Neural cell (in vitro differentiated cells): Measurements from ENCODE around the gene MAN2C1. TPM values are rescaled to one million over a fixed set of nuclear protein-coding genes. Genes with fewer than 3 reads are reported as not detected.
"Not testable (repeated sequence)": the region's sequence is repeated elsewhere in the genome, so short reads cannot be mapped to it uniquely, and the experiment has no call there.

ENCODE experiments used
- H2AFZ ChIP-seq: fragments of 200-600, 300-800 bp; sonication (generic), shearing (Covaris generic); 2 replicates; pipeline ENCODE4 v1.6.0; 2014; ENCODE audit warnings: low read depth, mild to moderate bottlenecking, antibody characterized with exemption, low read length, moderate library complexity
- H3F3A ChIP-seq: fragments of 200-600 bp; shearing (Covaris generic); 2 replicates; pipeline ENCODE4 v1.6.1; 2016; ENCODE audit warnings: mild to moderate bottlenecking, moderate library complexity, mixed read lengths, antibody characterized with exemption, low read length; ENCODE audit not compliant: insufficient read depth, poor library complexity, severe bottlenecking
- H3K27ac ChIP-seq: fragments of 200-600, 300-800 bp; sonication (generic), shearing (Covaris generic); 2 replicates; pipeline ENCODE4 v1.5.1; 2014; ENCODE audit warnings: mild to moderate bottlenecking, low read length, moderate library complexity
- H3K27me3 ChIP-seq: fragments of 300-800, 200-600 bp; sonication (generic), shearing (Covaris generic); 2 replicates; pipeline ENCODE4 v1.6.0; 2014; ENCODE audit warnings: mild to moderate bottlenecking, low read depth, low read length, moderate library complexity; ENCODE audit not compliant: insufficient read depth
- H3K36me3 ChIP-seq: fragments of 300-800, 200-600 bp; sonication (generic), shearing (Covaris generic); 2 replicates; pipeline ENCODE4 v1.5.1; 2014; ENCODE audit warnings: mild to moderate bottlenecking, antibody characterized with exemption, low read length, moderate library complexity; ENCODE audit not compliant: insufficient read depth
- H3K4me2 ChIP-seq: fragments of 300-800, 200-600 bp; sonication (generic), shearing (Covaris generic); 2 replicates; pipeline ENCODE4 v1.6.0; 2014; ENCODE audit warnings: mild to moderate bottlenecking, low read length
- H3K4me3 ChIP-seq: fragments of 300-800, 200-600 bp; sonication (generic), shearing (Covaris generic); 2 replicates; pipeline ENCODE4 v1.5.1; 2014; ENCODE audit warnings: mild to moderate bottlenecking, low read length, moderate library complexity
- H3K79me2 ChIP-seq: fragments of 200-600 bp; shearing (Covaris generic); replicated peaks from 2 replicates; pipeline ENCODE4 v1.6.0; 2014; ENCODE audit warnings: mild to moderate bottlenecking, low read length, moderate library complexity; ENCODE audit not compliant: insufficient read depth
- H3K9ac ChIP-seq: fragments of 300-800, 200-600 bp; sonication (generic), shearing (Covaris generic); 2 replicates; pipeline ENCODE4 v1.6.1; 2016; ENCODE audit warnings: mild to moderate bottlenecking, low read length, mixed read lengths
- H3K9me2 ChIP-seq: fragments of 200-600 bp; shearing (Covaris generic); 2 replicates; pipeline ENCODE4 v1.6.1; 2016; ENCODE audit warnings: mild to moderate bottlenecking, low read length, mixed read lengths; ENCODE audit not compliant: insufficient read depth
- H3K9me3 ChIP-seq: fragments of 200-600, 300-800 bp; sonication (generic), shearing (Covaris generic); 2 replicates; pipeline ENCODE4 v1.6.1; 2016; ENCODE audit warnings: mild to moderate bottlenecking, mixed run types, low read length, moderate library complexity, mixed read lengths
- H4K20me1 ChIP-seq: fragments of 200-600 bp; shearing (Covaris generic); 2 replicates; pipeline ENCODE4 v1.6.1; 2016; ENCODE audit warnings: mild to moderate bottlenecking, mixed run types; ENCODE audit not compliant: insufficient read depth
- EP300 ChIP-seq: fragments of 450-650 bp; conservative IDR thresholded peaks from 2 replicates; pipeline ENCODE4 v1.6.1; 2014; ENCODE audit warnings: antibody characterized with exemption, mild to moderate bottlenecking, moderate library complexity; ENCODE audit not compliant: poor library complexity, severe bottlenecking
- EZH2 ChIP-seq: fragments of 200-600, 300-800 bp; shearing (Covaris generic), sonication (generic); IDR thresholded peaks from 2 replicates; pipeline ENCODE4 v1.6.1; 2014; ENCODE audit warnings: antibody characterized with exemption, low read length, borderline replicate concordance, mild to moderate bottlenecking; ENCODE audit not compliant: insufficient read depth, poor library complexity, severe bottlenecking
- MXI1 ChIP-seq: fragments of 450-650 bp; conservative IDR thresholded peaks from 2 replicates; pipeline ENCODE4 v1.6.1; 2014; ENCODE audit warnings: antibody characterized with exemption, mild to moderate bottlenecking; ENCODE audit not compliant: poor library complexity, severe bottlenecking
- POLR2AphosphoS5 ChIP-seq: IDR thresholded peaks from 2 replicates; pipeline ENCODE4 v1.6.1; 2012
- RAD21 ChIP-seq: fragments of 450-650 bp; conservative IDR thresholded peaks from 2 replicates; pipeline ENCODE4 v1.6.1; 2014; ENCODE audit warnings: antibody characterized with exemption, mild to moderate bottlenecking, moderate library complexity
- SMC3 ChIP-seq: fragments of 450-650 bp; conservative IDR thresholded peaks from 2 replicates; pipeline ENCODE4 v1.6.1; 2014; ENCODE audit warnings: antibody characterized with exemption, mild to moderate bottlenecking, moderate library complexity; ENCODE audit not compliant: poor library complexity
- TAF1 ChIP-seq: IDR thresholded peaks from 2 replicates; pipeline ENCODE4 v1.6.1; 2012; ENCODE audit warnings: low read depth
- polyA plus RNA-seq: library from polyadenylated mRNA; depleted of rRNA; stranded (reverse); fragments of >200 nt; gene quantifications from 2 replicates; pipeline ENCODE4 v1.2.3, GENCODE V29; 2014
- TF ChIP-seq, protein P1 (sequence below): fragments of 450-650 bp; IDR thresholded peaks from 2 replicates; pipeline ENCODE4 v1.5.1; 2014; ENCODE audit warnings: antibody characterized with exemption, mild to moderate bottlenecking, moderate library complexity; ENCODE audit not compliant: poor library complexity, severe bottlenecking
- TF ChIP-seq, protein P2 (sequence below): IDR thresholded peaks from 2 replicates; pipeline ENCODE4 v1.6.1; 2012; ENCODE audit warnings: borderline replicate concordance

MAN2C1 gene
- polyA plus RNA-seq, 1 donor from 2014 or later: 261 TPM

DNA sequence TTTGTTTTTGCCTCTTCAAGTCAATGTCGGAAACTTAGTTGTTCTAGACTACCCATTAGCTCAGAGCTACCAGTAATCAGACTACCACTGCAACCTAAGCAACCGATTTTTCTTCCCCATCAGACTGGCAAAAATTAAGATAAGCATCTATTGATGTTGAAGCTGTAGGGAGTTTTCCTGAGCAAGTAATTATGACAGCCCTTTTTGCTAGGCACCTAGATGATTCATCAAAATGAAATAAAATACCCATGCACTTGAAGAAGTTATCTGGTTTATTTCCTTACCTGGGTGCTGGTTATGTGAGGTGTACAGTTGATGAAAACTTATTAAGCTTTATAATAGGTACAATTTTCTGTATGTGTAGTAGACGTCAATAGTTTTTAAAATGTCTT, 33.1 kb downstream of the MAN2C1 start:
- Histone ChIP-seq H3K27me3 (no peaks in the 10 kb centered on the region), H3F3A (no peaks in the 10 kb centered on the region), H3K9me2 (no peaks in the 10 kb centered on the region), H3K4me3 (peak overlapping the region; percentile 82), H3K36me3 (no peaks in the 10 kb centered on the region), H4K20me1 (no peaks in the 10 kb centered on the region), H3K4me2 (peak overlapping the region; percentile 86), H3K27ac (no peak overlapping the region), H3K9ac (peak overlapping the region; percentile 71), H2AFZ (no peak overlapping the region), H3K9me3 (no peaks in the 10 kb centered on the region), H3K79me2 (peaks cover 4% of the 10 kb centered on the region)
- TF ChIP-seq, protein P1, sequence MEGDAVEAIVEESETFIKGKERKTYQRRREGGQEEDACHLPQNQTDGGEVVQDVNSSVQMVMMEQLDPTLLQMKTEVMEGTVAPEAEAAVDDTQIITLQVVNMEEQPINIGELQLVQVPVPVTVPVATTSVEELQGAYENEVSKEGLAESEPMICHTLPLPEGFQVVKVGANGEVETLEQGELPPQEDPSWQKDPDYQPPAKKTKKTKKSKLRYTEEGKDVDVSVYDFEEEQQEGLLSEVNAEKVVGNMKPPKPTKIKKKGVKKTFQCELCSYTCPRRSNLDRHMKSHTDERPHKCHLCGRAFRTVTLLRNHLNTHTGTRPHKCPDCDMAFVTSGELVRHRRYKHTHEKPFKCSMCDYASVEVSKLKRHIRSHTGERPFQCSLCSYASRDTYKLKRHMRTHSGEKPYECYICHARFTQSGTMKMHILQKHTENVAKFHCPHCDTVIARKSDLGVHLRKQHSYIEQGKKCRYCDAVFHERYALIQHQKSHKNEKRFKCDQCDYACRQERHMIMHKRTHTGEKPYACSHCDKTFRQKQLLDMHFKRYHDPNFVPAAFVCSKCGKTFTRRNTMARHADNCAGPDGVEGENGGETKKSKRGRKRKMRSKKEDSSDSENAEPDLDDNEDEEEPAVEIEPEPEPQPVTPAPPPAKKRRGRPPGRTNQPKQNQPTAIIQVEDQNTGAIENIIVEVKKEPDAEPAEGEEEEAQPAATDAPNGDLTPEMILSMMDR: no peak
- no peak for TF ChIP-seq EZH2
- no peak for TF ChIP-seq RAD21
- no peak for TF ChIP-seq POLR2AphosphoS5
- no peak for TF ChIP-seq SMC3
- TF ChIP-seq MXI1: no peak
- TF ChIP-seq, protein P2, sequence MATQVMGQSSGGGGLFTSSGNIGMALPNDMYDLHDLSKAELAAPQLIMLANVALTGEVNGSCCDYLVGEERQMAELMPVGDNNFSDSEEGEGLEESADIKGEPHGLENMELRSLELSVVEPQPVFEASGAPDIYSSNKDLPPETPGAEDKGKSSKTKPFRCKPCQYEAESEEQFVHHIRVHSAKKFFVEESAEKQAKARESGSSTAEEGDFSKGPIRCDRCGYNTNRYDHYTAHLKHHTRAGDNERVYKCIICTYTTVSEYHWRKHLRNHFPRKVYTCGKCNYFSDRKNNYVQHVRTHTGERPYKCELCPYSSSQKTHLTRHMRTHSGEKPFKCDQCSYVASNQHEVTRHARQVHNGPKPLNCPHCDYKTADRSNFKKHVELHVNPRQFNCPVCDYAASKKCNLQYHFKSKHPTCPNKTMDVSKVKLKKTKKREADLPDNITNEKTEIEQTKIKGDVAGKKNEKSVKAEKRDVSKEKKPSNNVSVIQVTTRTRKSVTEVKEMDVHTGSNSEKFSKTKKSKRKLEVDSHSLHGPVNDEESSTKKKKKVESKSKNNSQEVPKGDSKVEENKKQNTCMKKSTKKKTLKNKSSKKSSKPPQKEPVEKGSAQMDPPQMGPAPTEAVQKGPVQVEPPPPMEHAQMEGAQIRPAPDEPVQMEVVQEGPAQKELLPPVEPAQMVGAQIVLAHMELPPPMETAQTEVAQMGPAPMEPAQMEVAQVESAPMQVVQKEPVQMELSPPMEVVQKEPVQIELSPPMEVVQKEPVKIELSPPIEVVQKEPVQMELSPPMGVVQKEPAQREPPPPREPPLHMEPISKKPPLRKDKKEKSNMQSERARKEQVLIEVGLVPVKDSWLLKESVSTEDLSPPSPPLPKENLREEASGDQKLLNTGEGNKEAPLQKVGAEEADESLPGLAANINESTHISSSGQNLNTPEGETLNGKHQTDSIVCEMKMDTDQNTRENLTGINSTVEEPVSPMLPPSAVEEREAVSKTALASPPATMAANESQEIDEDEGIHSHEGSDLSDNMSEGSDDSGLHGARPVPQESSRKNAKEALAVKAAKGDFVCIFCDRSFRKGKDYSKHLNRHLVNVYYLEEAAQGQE: no peak
- TF ChIP-seq EP300: no peak
- no peak for TF ChIP-seq TAF1

DNA sequence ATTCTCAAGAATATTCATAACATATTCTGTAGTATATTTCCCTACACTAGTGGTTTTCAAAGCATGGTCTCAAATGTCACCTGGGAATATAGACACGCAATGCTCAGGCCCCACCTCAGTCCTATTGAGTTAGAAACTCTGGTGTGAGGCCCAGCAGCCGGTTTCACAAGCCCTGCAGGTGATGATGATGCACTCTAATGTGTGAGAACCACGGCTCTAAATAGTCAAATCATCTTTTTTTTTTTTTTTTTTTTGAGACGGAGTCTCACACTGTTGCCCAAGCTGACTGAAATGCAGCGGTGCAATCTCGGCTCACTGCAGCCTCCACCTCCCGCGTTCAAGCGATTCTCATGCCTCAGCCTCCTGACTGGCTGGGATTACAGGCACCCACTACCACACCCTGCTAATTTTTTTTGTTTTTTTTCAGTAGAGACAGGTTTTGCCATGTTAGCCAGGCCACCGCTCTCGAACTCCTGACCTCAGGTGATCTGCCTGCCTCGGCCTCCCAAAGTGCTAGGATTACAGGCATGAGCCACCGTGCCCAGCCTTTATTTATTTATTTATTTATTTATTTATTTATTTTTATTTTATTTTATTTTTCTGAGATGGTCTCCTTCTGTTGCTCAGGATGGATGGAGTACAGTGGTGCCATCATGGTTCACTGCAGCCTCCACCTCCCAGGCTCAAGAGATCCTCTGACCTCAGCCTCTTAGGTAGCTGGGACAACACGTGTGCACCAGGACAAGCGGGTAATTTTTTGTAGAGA, 34.6 kb downstream of the MAN2C1 start:
- H4K20me1 ChIP-seq, H3K79me2 ChIP-seq, H3K9me2 ChIP-seq, H3F3A ChIP-seq, H3K27ac ChIP-seq, H3K27me3 ChIP-seq, H3K9me3 ChIP-seq, H3K4me2 ChIP-seq, H3K4me3 ChIP-seq, H3K9ac ChIP-seq, H3K36me3 ChIP-seq, H2AFZ ChIP-seq: not testable (repeated sequence)

DNA sequence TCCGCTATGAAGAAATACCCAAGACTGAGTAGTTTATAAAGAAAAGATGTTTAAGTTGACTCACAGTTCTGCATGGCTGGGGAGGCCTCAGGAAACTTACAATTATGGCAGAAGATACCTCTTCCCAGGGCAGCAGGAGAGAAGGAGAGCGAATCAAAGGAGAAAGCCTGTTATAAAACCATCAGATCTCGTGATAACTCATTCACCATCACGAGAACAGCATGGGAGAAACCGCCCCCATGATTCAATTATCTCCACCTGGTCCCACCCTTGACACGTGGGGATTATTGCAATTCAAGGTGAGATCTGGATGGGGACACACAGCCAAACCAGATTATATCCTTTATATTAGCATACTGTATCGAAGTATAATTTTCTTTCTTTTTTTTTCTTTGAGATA, 36.3 kb downstream of the MAN2C1 start:
- H3K27ac ChIP-seq, H3K9ac ChIP-seq, H3K4me2 ChIP-seq, H3K4me3 ChIP-seq, H3K79me2 ChIP-seq, H2AFZ ChIP-seq, H4K20me1 ChIP-seq, H3K27me3 ChIP-seq, H3K9me3 ChIP-seq, H3K9me2 ChIP-seq, H3F3A ChIP-seq, H3K36me3 ChIP-seq: not testable (repeated sequence)
